ENCODE measurements around the gene SND1.

DNA sequence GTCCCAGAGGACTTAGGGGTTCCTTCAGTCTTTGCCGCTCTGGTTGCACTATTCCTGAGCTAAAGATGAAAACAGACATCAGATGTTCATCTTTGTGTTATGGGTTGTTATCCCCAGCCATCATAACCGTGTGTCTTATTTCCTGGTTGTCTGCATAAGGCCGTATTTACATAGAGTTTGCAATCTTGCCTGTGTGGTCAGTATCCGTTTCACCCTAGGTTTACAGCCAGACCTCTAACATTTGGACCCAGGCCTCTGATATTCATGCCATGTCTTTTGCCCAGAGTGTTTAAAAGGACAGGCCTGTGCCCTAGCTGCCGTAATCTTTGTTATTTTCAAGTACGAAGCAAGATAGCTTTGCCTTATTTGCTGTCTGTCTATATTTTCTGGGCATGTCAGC lies 352.6 kb downstream of the SND1 start:
- TF ChIP-seq, protein P1, sequence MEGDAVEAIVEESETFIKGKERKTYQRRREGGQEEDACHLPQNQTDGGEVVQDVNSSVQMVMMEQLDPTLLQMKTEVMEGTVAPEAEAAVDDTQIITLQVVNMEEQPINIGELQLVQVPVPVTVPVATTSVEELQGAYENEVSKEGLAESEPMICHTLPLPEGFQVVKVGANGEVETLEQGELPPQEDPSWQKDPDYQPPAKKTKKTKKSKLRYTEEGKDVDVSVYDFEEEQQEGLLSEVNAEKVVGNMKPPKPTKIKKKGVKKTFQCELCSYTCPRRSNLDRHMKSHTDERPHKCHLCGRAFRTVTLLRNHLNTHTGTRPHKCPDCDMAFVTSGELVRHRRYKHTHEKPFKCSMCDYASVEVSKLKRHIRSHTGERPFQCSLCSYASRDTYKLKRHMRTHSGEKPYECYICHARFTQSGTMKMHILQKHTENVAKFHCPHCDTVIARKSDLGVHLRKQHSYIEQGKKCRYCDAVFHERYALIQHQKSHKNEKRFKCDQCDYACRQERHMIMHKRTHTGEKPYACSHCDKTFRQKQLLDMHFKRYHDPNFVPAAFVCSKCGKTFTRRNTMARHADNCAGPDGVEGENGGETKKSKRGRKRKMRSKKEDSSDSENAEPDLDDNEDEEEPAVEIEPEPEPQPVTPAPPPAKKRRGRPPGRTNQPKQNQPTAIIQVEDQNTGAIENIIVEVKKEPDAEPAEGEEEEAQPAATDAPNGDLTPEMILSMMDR (IDR thresholded peaks at IDR 0.05; ENCODE audit: low read depth, low read length, poor library complexity, severe bottlenecking): no peak
- no peak for TF ChIP-seq EZH2phosphoT487 (IDR thresholded peaks at IDR 0.05; ENCODE audit: borderline replicate concordance, low read length)
